ENCODE results near the gene BCAS2. TPM values are rescaled to one million over a fixed set of nuclear protein-coding genes. Genes with fewer than 3 reads are reported as not detected.

Gene BCAS2
- total and polyA plus RNA-seq, 2 donors (not counting 1 experiment from before 2014, with no cell fraction given) = 30.6 to 43.8 TPM

GRCh38 chr1:114530224-114530623 lies 51.2 kb downstream of the BCAS2 start:
- intact Hi-C loops (cut with micrococcal nuclease) = no loop called here
- ATAC-seq (ENCODE audit: low read depth) = no peak
- ChIA-PET CTCF (no interaction called here), POLR2A (no interaction called here)
- Histone ChIP-seq H3K4me1 (ENCODE audit: control insufficient read depth in 2 of 2, insufficient read depth in 2 of 2, low read length in 2 of 2) (no peaks in the 10 kb centered on the region), H3K9ac (ENCODE audit: low read length) (no peak overlapping the region), H3K4me3 (ENCODE audit: control extremely low read depth in 1 of 5, extremely low read depth in 1 of 5, insufficient read depth in 1 of 5, low read depth in 2 of 5, low read length in 4 of 5) (no peak overlapping the region), H3K9me3 (ENCODE audit: control extremely low read depth in 1 of 3, control insufficient read depth in 2 of 3, insufficient read depth in 1 of 3, low read length in 2 of 3) (no peaks in the 10 kb centered on the region), H2AFZ (ENCODE audit: insufficient read depth, low read depth, low read length, poor library complexity, severe bottlenecking) (no peak overlapping the region), H3K79me2 (ENCODE audit: control insufficient read depth, insufficient read depth, low read length) (no peaks in the 10 kb centered on the region), H3K36me3 (replicated peaks in 1 of 2; ENCODE audit: control extremely low read depth in 1 of 2, control insufficient read depth in 1 of 2, extremely low read depth in 1 of 2, insufficient read depth in 2 of 2, low read length in 1 of 2) (no peaks in the 10 kb centered on the region), H3K27me3 (replicated peaks in 1 of 4; ENCODE audit: control extremely low read depth in 1 of 4, control insufficient read depth in 3 of 4, insufficient read depth in 4 of 4, low read length in 3 of 4) (no peaks in the 10 kb centered on the region), H4K20me1 (ENCODE audit: control insufficient read depth, insufficient read depth, low read length, poor library complexity, severe bottlenecking) (no peaks in the 10 kb centered on the region), H3K27ac (ENCODE audit: low read length in 2 of 2) (no peak overlapping the region), H3K4me2 (replicated peaks; ENCODE audit: low read depth, low read length, poor library complexity, severe bottlenecking) (no peak overlapping the region)
- Mint-ChIP-seq H3K27ac (no peak overlapping the region), H3K4me3 (no peak overlapping the region), H3K4me1 (no peaks in the 10 kb centered on the region), H3K9me3 (ENCODE audit: insufficient read depth) (no peaks in the 10 kb centered on the region), H3K27me3 (no peaks in the 10 kb centered on the region)
- DNase-seq = no peak
- TF ChIP-seq, protein P1, sequence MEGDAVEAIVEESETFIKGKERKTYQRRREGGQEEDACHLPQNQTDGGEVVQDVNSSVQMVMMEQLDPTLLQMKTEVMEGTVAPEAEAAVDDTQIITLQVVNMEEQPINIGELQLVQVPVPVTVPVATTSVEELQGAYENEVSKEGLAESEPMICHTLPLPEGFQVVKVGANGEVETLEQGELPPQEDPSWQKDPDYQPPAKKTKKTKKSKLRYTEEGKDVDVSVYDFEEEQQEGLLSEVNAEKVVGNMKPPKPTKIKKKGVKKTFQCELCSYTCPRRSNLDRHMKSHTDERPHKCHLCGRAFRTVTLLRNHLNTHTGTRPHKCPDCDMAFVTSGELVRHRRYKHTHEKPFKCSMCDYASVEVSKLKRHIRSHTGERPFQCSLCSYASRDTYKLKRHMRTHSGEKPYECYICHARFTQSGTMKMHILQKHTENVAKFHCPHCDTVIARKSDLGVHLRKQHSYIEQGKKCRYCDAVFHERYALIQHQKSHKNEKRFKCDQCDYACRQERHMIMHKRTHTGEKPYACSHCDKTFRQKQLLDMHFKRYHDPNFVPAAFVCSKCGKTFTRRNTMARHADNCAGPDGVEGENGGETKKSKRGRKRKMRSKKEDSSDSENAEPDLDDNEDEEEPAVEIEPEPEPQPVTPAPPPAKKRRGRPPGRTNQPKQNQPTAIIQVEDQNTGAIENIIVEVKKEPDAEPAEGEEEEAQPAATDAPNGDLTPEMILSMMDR (IDR thresholded peaks at IDR 0.05) = no peak
- no peak for TF ChIP-seq EZH2 (IDR thresholded peaks at IDR 0.05; ENCODE audit: borderline replicate concordance, insufficient read depth, low read depth, low read length, poor library complexity, severe bottlenecking)
- whole genome bisulfite sequencing (ENCODE audit: insufficient coverage) = no CpG with 5 or more reads among the region's 2 CpGs

DNA sequence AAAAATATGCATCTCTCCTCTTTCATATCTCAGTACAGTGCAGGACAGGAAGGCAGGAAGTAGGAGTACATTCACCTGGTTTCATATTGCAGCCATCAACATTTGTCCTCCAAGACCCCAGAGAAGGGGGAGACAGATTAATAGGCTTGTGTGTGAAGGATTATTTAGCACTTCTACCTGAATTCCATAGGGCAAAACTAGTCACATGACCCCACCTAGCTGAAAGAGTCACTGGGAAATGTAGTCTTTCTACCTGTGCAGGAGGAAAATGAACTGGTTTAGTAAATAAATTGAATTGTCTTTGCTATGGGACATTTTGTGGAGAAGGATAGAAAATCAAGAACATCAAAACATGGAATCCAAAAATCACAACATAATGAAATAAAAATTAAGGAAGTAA lies 56.5 kb downstream of the BCAS2 start:
- no peaks in the 10 kb centered on the region for H3K36me3 ChIP-seq (replicated peaks in 1 of 2; ENCODE audit: control extremely low read depth in 1 of 2, control insufficient read depth in 1 of 2, extremely low read depth in 1 of 2, insufficient read depth in 2 of 2, low read length in 1 of 2)
- H2AFZ ChIP-seq (ENCODE audit: insufficient read depth, low read depth, low read length, poor library complexity, severe bottlenecking) = no peak overlapping the region
- ChIA-PET POLR2A (no interaction called here), CTCF (no interaction called here)
- peaks cover 0 to 5% (median 0%) of the 10 kb centered on the region in 4 experiments for H3K27me3 ChIP-seq (replicated peaks in 1 of 4; ENCODE audit: control extremely low read depth in 1 of 4, control insufficient read depth in 3 of 4, insufficient read depth in 4 of 4, low read length in 3 of 4)
- peaks cover 5% of the 10 kb centered on the region for H3K27me3 Mint-ChIP-seq
- DNase-seq (no peak), ATAC-seq (ENCODE audit: low read depth) (no peak)
- no peak overlapping the region for H3K4me2 ChIP-seq (replicated peaks; ENCODE audit: low read depth, low read length, poor library complexity, severe bottlenecking)
- no peak overlapping the region for H3K27ac ChIP-seq (ENCODE audit: low read length in 2 of 2)
- no peak overlapping the region for H3K4me3 ChIP-seq (ENCODE audit: control extremely low read depth in 1 of 5, extremely low read depth in 1 of 5, insufficient read depth in 1 of 5, low read depth in 2 of 5, low read length in 4 of 5)
- no peak overlapping the region for H3K27ac Mint-ChIP-seq
- intact Hi-C loops (cut with micrococcal nuclease) = no loop called here
- TF ChIP-seq, protein P1 (IDR thresholded peaks at IDR 0.05) = no peak
- no peak for TF ChIP-seq EZH2 (IDR thresholded peaks at IDR 0.05; ENCODE audit: borderline replicate concordance, insufficient read depth, low read depth, low read length, poor library complexity, severe bottlenecking)
- H3K4me1 Mint-ChIP-seq = no peaks in the 10 kb centered on the region
- H3K4me3 Mint-ChIP-seq = no peak overlapping the region
- H3K9ac ChIP-seq (ENCODE audit: low read length) = no peak overlapping the region
- H3K79me2 ChIP-seq (ENCODE audit: control insufficient read depth, insufficient read depth, low read length) = no peaks in the 10 kb centered on the region
- H4K20me1 ChIP-seq (ENCODE audit: control insufficient read depth, insufficient read depth, low read length, poor library complexity, severe bottlenecking) = no peaks in the 10 kb centered on the region
- no peaks in the 10 kb centered on the region for H3K4me1 ChIP-seq (ENCODE audit: control insufficient read depth in 2 of 2, insufficient read depth in 2 of 2, low read length in 2 of 2)
- no peaks in the 10 kb centered on the region for H3K9me3 Mint-ChIP-seq (ENCODE audit: insufficient read depth)
- H3K9me3 ChIP-seq (ENCODE audit: control extremely low read depth in 1 of 3, control insufficient read depth in 2 of 3, insufficient read depth in 1 of 3, low read length in 2 of 3) = no peaks in the 10 kb centered on the region

All from B cell (primary cell).